Peyer's patch (tissue), 4 donors: ENCODE measurements around the gene KLHL2. TPM values are rescaled to one million over a fixed set of nuclear protein-coding genes. Genes with fewer than 3 reads are reported as not detected.

Source experiments
- DNase-seq, 3 donors: peaks; one replicate each; pipeline ENCODE4 v3.0.0-alpha.2; 2017 to 2019
- H3K27ac ChIP-seq, 4 donors: fragments of 200-600 bp; sonication (generic); one replicate each; pipeline ENCODE4 v1.5.1; 2016 to 2019
- H3K27me3 ChIP-seq, 2 donors: fragments of 200-600 bp; sonication (generic); one replicate each; pipeline ENCODE4 v1.5.1; 2019
- H3K36me3 ChIP-seq, 3 donors: fragments of 200-600 bp; sonication (generic); one replicate each; pipeline ENCODE4 v1.5.1; 2016 to 2019
- H3K4me1 ChIP-seq, 4 donors: fragments of 200-600 bp; sonication (generic); one replicate each; pipeline ENCODE4 v1.5.1; 2016 to 2019
- H3K4me3 ChIP-seq, 4 donors: fragments of 200-600 bp; sonication (generic); 1 replicate in 3 of 4; 2 replicates in 1 of 4; pipeline ENCODE4 v1.5.1; 2016 to 2019; ENCODE audit warnings: mild to moderate bottlenecking in 1 of 4
- H3K9me3 ChIP-seq, 4 donors: fragments of 200-600 bp; sonication (generic); one replicate each; pipeline ENCODE4 v1.5.1; 2016 to 2019; ENCODE audit warnings: mild to moderate bottlenecking in 1 of 4
- CTCF ChIP-seq, 6 experiments: fragments of 450-650 bp in 4 of 6; fragments of 200-600 bp in 2 of 6; sonication (generic) in 1 of 6; IDR thresholded peaks; one replicate each; pipeline ENCODE4 v1.5.1; 2017 to 2019; ENCODE audit warnings: antibody characterized with exemption in 6 of 6, mild to moderate bottlenecking in 3 of 6, moderate library complexity in 1 of 6
- POLR2A ChIP-seq, 2 donors: fragments of 450-650 bp; IDR thresholded peaks; one replicate each; pipeline ENCODE4 v1.5.1; 2017; ENCODE audit warnings: antibody characterized with exemption in 2 of 2, mild to moderate bottlenecking in 2 of 2, moderate library complexity in 2 of 2
- total RNA-seq, 4 donors: library from RNA; depleted of rRNA; stranded (reverse); fragments of >200 nt; gene quantifications; one replicate each; pipeline ENCODE4 v1.1.0, GENCODE V29; 2016

The KLHL2 gene
- total RNA-seq, 4 donors from 2014 or later: 6.1 to 26.4 (median 10.6) TPM

- Histone ChIP-seq H3K9me3 (no peaks in the 10 kb centered on the region), H3K4me3 (no peak overlapping the region), H3K27ac (no peak overlapping the region), H3K4me1 (no peaks in the 10 kb centered on the region), H3K27me3 (no peaks in the 10 kb centered on the region), H3K36me3 (peaks cover 0 to 8% (median 0%) of the 10 kb centered on the region in 3 donors)
- DNase-seq: no peak
- TF ChIP-seq CTCF (IDR thresholded peaks at IDR 0.05) (no peak), POLR2A (IDR thresholded peaks at IDR 0.05) (no peak)
Observed at GRCh38 chr4:165299399-165300060, 92.2 kb downstream of the KLHL2 start.

- Histone ChIP-seq H3K27me3 (no peaks in the 10 kb centered on the region), H3K4me3 (no peak overlapping the region), H3K9me3 (no peaks in the 10 kb centered on the region), H3K4me1 (no peaks in the 10 kb centered on the region), H3K36me3 (peaks cover 0 to 5% (median 0%) of the 10 kb centered on the region in 3 donors), H3K27ac (no peak overlapping the region)
- DNase-seq: no peak
- TF ChIP-seq POLR2A (IDR thresholded peaks at IDR 0.05) (no peak), CTCF (IDR thresholded peaks at IDR 0.05) (no peak)
Observed at GRCh38 chr4:165301833-165302232, 94.5 kb downstream of the KLHL2 start.

- TF ChIP-seq POLR2A (IDR thresholded peaks at IDR 0.05) (no peak), CTCF (IDR thresholded peaks at IDR 0.05) (no peak)
- H3K4me1 ChIP-seq: no peaks in the 10 kb centered on the region
- no peak overlapping the region for H3K27ac ChIP-seq
- no peak overlapping the region for H3K4me3 ChIP-seq
- H3K27me3 ChIP-seq: no peaks in the 10 kb centered on the region
- no peak for DNase-seq
- peaks cover 0 to 3% (median 0%) of the 10 kb centered on the region in 3 donors for H3K36me3 ChIP-seq
- H3K9me3 ChIP-seq: no peaks in the 10 kb centered on the region
Observed at GRCh38 chr4:165302658-165303057, 95.3 kb downstream of the KLHL2 start.

GRCh38 chr4:165308166-165308565 is 100.8 kb downstream of the KLHL2 start:
- Histone ChIP-seq H3K27ac (no peak overlapping the region), H3K36me3 (peaks cover 0 to 9% (median 0%) of the 10 kb centered on the region in 3 donors), H3K4me3 (no peak overlapping the region), H3K9me3 (no peaks in the 10 kb centered on the region), H3K27me3 (no peaks in the 10 kb centered on the region), H3K4me1 (no peaks in the 10 kb centered on the region)
- TF ChIP-seq CTCF (IDR thresholded peaks at IDR 0.05) (no peak), POLR2A (IDR thresholded peaks at IDR 0.05) (no peak)
- no peak for DNase-seq

- no peak overlapping the region for H3K4me3 ChIP-seq
- no peaks in the 10 kb centered on the region for H3K9me3 ChIP-seq
- no peaks in the 10 kb centered on the region for H3K27me3 ChIP-seq
- H3K27ac ChIP-seq: no peak overlapping the region
- peaks cover 0 to 11% (median 0%) of the 10 kb centered on the region in 3 donors for H3K36me3 ChIP-seq
- no peaks in the 10 kb centered on the region for H3K4me1 ChIP-seq
- no peak for DNase-seq
- no peak for TF ChIP-seq CTCF (IDR thresholded peaks at IDR 0.05)
- no peak for TF ChIP-seq POLR2A (IDR thresholded peaks at IDR 0.05)
Observed at GRCh38 chr4:165308606-165309005, 101.2 kb downstream of the KLHL2 start.
